Right cardiac atrium (tissue), 5 donors: ENCODE measurements around the gene CIROP. TPM values are rescaled to one million over a fixed set of nuclear protein-coding genes. Genes with fewer than 3 reads are reported as not detected.

Experiments
- ATAC-seq, 2 donors: fragments of 200-7000 bp; cut with Tn5 transposase; one replicate each; pipeline versions ENCODE4 v1.8.0 to v1.9.1; 2020; ENCODE audit warnings: moderate library complexity in 2 of 2, mild to moderate bottlenecking in 1 of 2
- DNase-seq, 3 donors: peaks; one replicate each; pipeline ENCODE4 v3.0.0-alpha.2; 2020
- H3K27ac ChIP-seq: one replicate; pipeline ENCODE4 v1.5.1; 2013; ENCODE audit warnings: mild to moderate bottlenecking, low read length, control low read depth, moderate library complexity
- H3K27me3 ChIP-seq: one replicate; pipeline ENCODE4 v1.6.1; 2013; ENCODE audit not compliant: control insufficient read depth, insufficient read depth
- H3K4me1 ChIP-seq: one replicate; pipeline ENCODE4 v1.6.1; 2013; ENCODE audit warnings: low read length; ENCODE audit not compliant: control insufficient read depth, insufficient read depth
- H3K4me3 ChIP-seq: one replicate; pipeline ENCODE4 v1.5.1; 2013; ENCODE audit warnings: low read length, control low read depth
- H3K9me3 ChIP-seq: one replicate; pipeline ENCODE4 v1.6.1; 2013; ENCODE audit warnings: low read length; ENCODE audit not compliant: control insufficient read depth
- WGBS: extraction: QIAGEN DNeasy Blood & Tissue Kit; methylation state at CpG from one replicate; pipeline ENCODE4 v1.1.7; 2013; 5-methylcytosine and 5-hydroxymethylcytosine counted together
- intact Hi-C, 4 donors: fragments of 100-400 bp; cut with DNase I; formaldehyde crosslinking; loops; one replicate each; pipeline versions ENCODE4 v1.11.0 to v1.14.0; 2022 to 2023
- long read RNA-seq, 4 donors: library from polyadenylated mRNA; unstranded; transcript quantifications; one replicate each; pipeline ENCODE4 v2.0.0, GENCODE V29; 2020 to 2021
- polyA plus RNA-seq: library from polyadenylated mRNA; stranded (reverse); fragments of 200-250 nt; gene quantifications from one replicate; pipeline ENCODE4 v1.2.3, GENCODE V29; 2013
- total RNA-seq, 4 donors: library from RNA; stranded (reverse); fragmentation: NEBNext Ultra II Directional; extraction: Animal tissue kit (Norgen Biotek cat#: 25700); gene quantifications; one replicate each; pipeline ENCODE4 v1.2.1, GENCODE V29; 2021
- donor health status: healthy with polysubstance abuse.
- donor health status: DM: no; HTN: yes; CAD: no.
- donor health status: DM: no; HTN: no; CAD: no.
- donor health status: DM: no; HTN: yes; CAD: no; lungs with severe emphysema.
- donor health status: DM: yes; HTN: yes; CAD: no.

Gene CIROP, protein sequence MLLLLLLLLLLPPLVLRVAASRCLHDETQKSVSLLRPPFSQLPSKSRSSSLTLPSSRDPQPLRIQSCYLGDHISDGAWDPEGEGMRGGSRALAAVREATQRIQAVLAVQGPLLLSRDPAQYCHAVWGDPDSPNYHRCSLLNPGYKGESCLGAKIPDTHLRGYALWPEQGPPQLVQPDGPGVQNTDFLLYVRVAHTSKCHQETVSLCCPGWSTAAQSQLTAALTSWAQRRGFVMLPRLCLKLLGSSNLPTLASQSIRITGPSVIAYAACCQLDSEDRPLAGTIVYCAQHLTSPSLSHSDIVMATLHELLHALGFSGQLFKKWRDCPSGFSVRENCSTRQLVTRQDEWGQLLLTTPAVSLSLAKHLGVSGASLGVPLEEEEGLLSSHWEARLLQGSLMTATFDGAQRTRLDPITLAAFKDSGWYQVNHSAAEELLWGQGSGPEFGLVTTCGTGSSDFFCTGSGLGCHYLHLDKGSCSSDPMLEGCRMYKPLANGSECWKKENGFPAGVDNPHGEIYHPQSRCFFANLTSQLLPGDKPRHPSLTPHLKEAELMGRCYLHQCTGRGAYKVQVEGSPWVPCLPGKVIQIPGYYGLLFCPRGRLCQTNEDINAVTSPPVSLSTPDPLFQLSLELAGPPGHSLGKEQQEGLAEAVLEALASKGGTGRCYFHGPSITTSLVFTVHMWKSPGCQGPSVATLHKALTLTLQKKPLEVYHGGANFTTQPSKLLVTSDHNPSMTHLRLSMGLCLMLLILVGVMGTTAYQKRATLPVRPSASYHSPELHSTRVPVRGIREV
- total RNA-seq (not detected), polyA plus RNA-seq (not detected)
- long read RNA-seq, donor 1 = 0 reads
- long read RNA-seq, donor 2 = 0 reads
- long read RNA-seq, donor 3, partial matches to known transcripts = 0 of 2 reads
- long read RNA-seq, donor 3, other reads (novel, unspliced or antisense) = 2 of 2 reads
- long read RNA-seq, donor 4, partial matches to known transcripts = 0 of 1 reads
- long read RNA-seq, donor 4, other reads (novel, unspliced or antisense) = 1 of 1 reads

DNA sequence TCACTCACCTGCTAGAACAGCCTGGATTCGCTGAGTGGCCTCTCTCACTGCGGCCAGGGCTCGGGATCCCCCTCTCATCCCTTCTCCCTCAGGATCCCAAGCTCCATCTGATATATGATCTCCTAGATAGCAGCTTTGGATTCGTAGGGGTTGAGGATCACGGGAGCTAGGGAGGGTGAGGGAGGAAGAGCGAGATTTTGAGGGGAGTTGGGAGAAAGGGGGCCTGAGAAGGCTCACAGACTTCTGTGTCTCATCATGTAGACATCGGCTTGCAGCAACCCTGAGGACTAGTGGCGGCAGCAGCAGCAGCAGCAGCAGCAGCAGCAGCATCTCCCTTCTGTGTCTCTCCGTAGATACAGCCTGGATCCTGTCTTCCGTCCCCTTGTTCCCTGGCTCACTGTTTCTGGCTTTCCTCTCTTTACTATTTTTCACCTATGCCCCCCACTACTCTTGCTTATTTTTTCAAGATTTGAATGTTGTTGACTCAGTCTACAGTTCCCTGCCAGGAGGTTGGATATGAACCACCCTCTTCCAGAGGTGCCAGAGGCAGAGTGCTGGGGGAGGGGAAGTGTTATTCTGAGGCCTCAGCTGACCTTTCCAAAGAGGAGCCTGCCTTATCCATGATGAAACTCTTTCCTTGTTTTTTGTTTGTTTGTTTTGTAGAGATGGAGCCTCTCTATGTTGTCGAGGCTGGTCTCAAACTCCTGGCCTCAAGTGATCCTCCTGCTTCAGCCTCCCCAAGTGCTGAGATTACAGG is at the start of gene CIROP:
Gene CIROP, minus strand, starts transcription at position 399 of the 757 bp plus-strand sequence. Its CDS starts 69 bp downstream, at position 330.
- H3K27ac ChIP-seq = no peak within 1 kb of the TSS
- 58% methylated on average over 11 of the region's 11 CpGs for WGBS
- H3K27me3 ChIP-seq = no peaks in the 10 kb centered on the region
- intact Hi-C loops = no loop called here
- ATAC-seq = no peak
- no peaks in the 10 kb centered on the region for H3K9me3 ChIP-seq
- no peak within 1 kb of the TSS for H3K4me3 ChIP-seq
- no peaks in the 10 kb centered on the region for H3K4me1 ChIP-seq
- DNase-seq = no peak

DNA sequence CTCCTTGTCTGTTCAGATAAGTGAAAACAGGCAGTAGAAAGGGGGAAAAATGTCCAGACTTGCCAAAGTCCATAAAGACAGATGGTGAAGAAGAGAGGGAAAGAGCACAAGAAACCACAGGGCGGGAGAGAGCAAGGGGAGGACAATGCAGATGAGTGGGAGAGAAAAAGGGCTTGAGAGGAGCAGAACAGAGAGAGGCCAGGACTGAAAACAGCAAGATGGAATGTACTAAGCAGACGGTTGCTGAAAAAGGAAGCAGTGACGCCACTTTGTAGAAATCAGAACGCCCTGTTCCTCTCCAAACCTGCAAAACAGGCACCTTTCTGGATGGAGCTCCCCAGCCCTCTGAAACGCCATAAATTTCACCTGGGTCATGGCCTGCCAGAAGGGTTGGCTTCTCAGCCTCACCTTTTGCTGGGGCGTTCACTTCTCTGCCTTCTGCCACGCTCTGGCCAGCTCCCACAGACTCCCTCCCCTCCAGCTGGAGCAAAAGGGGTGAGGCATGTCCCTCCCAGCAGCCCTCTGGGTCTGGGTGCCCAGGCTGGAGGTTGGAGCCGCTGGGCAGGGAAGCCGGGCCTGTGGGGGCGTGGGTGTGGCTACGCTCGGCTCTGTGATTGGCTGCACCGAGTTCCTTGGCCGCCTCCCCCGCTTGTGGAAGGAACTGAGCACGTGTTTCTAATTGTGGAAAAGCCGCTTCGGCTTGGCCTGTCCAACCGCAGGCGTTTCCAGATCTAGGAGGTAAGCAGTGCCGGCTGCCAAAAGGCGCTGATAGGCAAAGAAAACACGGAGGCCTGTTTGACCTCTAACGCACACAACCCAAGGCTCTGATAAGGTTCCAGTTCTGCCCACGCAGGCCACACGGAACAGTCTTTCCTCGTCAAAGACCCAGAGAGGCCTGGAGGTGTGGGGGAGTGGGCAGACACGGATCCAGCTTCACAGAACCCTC is 49.3 kb upstream of the CIROP start:
- Histone ChIP-seq H3K27ac (peak overlapping the region; percentile 100), H3K4me3 (peak overlapping the region; percentile 2), H3K4me1 (peaks cover 6% of the 10 kb centered on the region), H3K27me3 (no peaks in the 10 kb centered on the region), H3K9me3 (no peaks in the 10 kb centered on the region)
- ATAC-seq (peak; percentile 92 to 95), DNase-seq (peak; percentile 94 to 97 (median 96))
- intact Hi-C loops = no loop called here
- whole genome bisulfite sequencing = 10% methylated on average over 28 of the region's 28 CpGs

DNA sequence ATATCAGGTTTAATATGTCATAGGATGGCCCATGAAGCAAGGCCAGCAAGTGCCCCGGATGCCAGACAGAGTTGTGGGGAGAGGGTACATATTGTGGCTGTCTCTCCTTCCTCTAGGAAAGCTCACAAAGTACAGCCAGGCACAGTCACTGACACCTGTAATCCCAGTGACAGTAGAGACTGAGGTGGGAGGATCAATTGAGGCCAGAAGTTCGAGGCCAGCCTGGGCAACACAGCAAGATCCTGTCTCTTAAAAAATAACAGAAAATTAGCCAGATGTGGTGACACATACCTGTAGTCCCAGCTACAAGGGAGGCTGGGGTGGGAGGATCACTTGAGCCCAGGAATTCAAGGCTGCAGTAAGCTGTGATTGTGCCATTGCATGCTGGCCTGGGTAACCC is 46.6 kb upstream of the CIROP start:
- intact Hi-C loops = no loop called here
- H3K27ac ChIP-seq = no peak overlapping the region
- H3K4me1 ChIP-seq = peaks cover 10% of the 10 kb centered on the region
- H3K4me3 ChIP-seq = no peak overlapping the region
- ATAC-seq = no peak
- H3K9me3 ChIP-seq = no peaks in the 10 kb centered on the region
- DNase-seq = no peak
- no peaks in the 10 kb centered on the region for H3K27me3 ChIP-seq
- 90% methylated on average over 2 of the region's 2 CpGs for WGBS

- H3K27ac ChIP-seq = no peak overlapping the region
- DNase-seq (no peak), ATAC-seq (no peak)
- intact Hi-C loops = no loop called here
- H3K27me3 ChIP-seq = no peaks in the 10 kb centered on the region
- H3K4me3 ChIP-seq = no peak overlapping the region
- no peaks in the 10 kb centered on the region for H3K9me3 ChIP-seq
- peaks cover 11% of the 10 kb centered on the region for H3K4me1 ChIP-seq
Observed at GRCh38 chr14:23149745-23150144, 45.0 kb upstream of the CIROP start.

DNA sequence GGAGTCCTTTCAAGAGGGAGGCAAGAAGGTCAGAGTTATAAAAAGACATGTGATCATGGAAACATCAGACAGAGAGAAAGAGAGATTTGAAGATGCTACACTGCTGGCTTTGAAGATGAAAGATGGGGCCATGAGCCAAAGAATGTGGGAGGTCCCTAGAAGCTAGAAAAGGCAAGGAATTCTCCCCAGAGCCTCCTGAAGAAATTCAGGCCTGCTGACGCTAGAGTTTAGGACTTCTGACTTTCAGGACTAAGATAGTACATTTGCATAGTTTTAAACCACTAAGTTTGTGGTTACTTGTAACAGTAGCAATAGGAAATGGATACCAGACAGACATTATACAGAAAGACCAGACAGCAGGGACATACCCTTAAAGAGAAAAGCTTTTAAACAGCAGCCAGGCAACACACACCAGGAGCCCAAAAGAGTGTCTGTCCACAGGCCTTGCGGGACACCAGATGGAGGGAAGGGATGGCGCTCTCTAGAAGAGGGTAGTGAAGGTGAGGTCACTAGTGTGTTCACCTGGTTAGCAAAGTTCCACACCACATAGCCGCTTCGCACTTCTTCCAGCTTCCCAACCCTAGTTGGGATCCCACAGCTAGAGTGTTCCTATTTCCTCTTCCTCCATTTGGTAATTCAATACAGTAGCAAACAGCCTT is 43.9 kb upstream of the CIROP start:
- ATAC-seq (no peak), DNase-seq (no peak)
- Histone ChIP-seq H3K27ac (no peak overlapping the region), H3K27me3 (no peaks in the 10 kb centered on the region), H3K9me3 (no peaks in the 10 kb centered on the region), H3K4me3 (no peak overlapping the region), H3K4me1 (peaks cover 10% of the 10 kb centered on the region)
- intact Hi-C loops = no loop called here
- 90% methylated on average over 5 of the region's 5 CpGs for WGBS

DNA sequence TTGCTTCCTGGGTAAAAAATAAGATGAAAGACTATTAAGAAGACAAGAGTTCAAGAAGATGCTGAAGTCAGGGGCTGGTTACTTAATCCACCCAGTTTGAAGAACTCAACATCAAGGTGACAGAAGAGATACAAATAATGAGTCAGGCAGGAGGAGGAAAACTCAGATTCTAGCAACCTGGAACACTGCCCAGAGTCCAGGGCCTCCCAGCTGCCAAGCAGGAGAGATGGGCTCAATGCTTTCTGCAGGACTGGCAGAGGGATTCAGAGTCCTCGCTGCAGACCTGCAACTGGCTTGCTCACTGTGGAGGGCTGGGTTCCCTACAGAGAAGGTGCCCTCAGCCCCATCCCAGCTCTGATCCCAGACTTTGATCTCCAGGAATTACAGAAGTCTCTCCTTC is 42.9 kb upstream of the CIROP start:
- H3K4me3 ChIP-seq = no peak overlapping the region
- no peaks in the 10 kb centered on the region for H3K9me3 ChIP-seq
- H3K27ac ChIP-seq = no peak overlapping the region
- WGBS = 60% methylated on average over 1 of the region's 1 CpG
- peaks cover 10% of the 10 kb centered on the region for H3K4me1 ChIP-seq
- ATAC-seq (peak; percentile 24 to 31), DNase-seq (peak in 1 of 3 donors; percentile 66)
- no peaks in the 10 kb centered on the region for H3K27me3 ChIP-seq
- intact Hi-C loops = no loop called here

- WGBS = 91% methylated on average over 4 of the region's 4 CpGs
- DNase-seq = no peak
- Histone ChIP-seq H3K27me3 (no peaks in the 10 kb centered on the region), H3K9me3 (no peaks in the 10 kb centered on the region), H3K27ac (no peak overlapping the region), H3K4me3 (no peak overlapping the region), H3K4me1 (peaks cover 11% of the 10 kb centered on the region)
- ATAC-seq = no peak
- intact Hi-C loops = no loop called here
Observed at GRCh38 chr14:23146980-23147379, 42.2 kb upstream of the CIROP start.

DNA sequence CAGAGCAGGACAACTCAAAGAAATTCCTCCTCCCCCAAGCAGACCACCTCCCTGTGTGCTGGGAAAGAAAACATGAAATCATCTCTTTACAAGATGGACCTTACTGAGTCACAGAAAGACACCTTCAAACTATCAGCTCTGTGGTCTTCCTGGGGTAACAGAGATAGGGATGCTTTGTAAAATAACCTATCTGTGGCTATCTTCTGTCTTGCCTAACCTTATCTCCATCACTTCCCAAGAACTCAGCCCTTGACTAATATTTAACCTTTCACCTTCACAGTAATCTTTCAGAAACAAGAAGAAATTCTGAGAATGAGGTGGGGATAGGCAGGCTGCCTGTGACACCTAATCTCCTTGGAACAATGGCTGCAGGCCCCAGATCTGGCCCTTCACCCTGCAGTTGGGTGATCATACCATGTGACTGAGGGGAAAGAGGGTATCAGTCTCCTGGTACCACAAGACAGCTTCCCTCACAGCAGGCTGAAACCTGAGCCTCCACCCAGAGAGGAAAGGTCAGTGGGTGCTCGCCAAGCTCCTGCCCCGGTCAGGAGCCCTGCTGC is 41.6 kb upstream of the CIROP start:
- DNase-seq (no peak), ATAC-seq (no peak)
- Histone ChIP-seq H3K4me1 (peaks cover 11% of the 10 kb centered on the region), H3K27ac (peak overlapping the region; percentile 53), H3K4me3 (no peak overlapping the region), H3K9me3 (no peaks in the 10 kb centered on the region), H3K27me3 (no peaks in the 10 kb centered on the region)
- WGBS = 65% methylated on average over 2 of the region's 2 CpGs
- intact Hi-C loops = no loop called here

DNA sequence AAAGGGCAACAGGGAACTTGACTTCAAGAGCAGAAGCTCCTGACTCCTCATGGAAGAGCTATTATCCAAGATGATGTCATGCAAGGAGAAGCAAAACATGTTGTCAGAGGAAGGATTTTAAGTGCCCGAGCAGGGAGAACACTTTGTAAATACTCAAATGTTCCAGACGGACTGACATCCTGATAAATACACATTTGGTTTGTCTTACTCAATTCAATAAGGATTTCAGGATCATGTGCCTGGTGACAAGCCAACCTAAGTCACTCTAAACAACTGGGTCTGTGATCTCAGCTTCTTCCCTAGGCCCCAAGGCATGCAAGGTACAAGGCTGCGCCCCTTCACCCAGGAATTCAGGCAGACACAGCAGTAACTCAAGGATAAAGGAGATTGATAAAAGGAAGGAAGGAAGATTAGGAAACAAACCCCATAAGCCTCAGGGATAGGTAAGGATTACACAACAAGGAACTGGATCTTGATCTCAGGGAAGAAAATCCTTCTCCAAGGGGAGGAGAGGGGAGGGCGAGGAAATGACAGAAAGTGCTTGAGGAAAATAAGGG is 41.1 kb upstream of the CIROP start:
- Histone ChIP-seq H3K27ac (peak overlapping the region; percentile 53), H3K9me3 (no peaks in the 10 kb centered on the region), H3K4me1 (peaks cover 11% of the 10 kb centered on the region), H3K4me3 (no peak overlapping the region), H3K27me3 (no peaks in the 10 kb centered on the region)
- intact Hi-C loops = no loop called here
- 56% methylated on average over 4 of the region's 4 CpGs for WGBS
- no peak for DNase-seq
- no peak for ATAC-seq
